Endometrial microvascular endothelial cells (primary cell): ENCODE measurements around the gene B3GAT1. TPM values are rescaled to one million over a fixed set of nuclear protein-coding genes. Genes with fewer than 3 reads are reported as not detected.
"Not testable (repeated sequence)": the region's sequence is repeated elsewhere in the genome, so short reads cannot be mapped to it uniquely, and the experiment has no call there.

Experiments
- in situ Hi-C: cut with HindIII; loops from 2 replicates; pipeline ENCODE4 v1.10.0; 2017; ENCODE audit warnings: low sequenced_read_pairs, low pct_unique_long_range_greater_than_20kb; ENCODE audit errors: inconsistent ontology term
- total RNA-seq: library from RNA; depleted of rRNA; stranded (reverse); fragments of >200 nt; gene quantifications from one replicate; pipeline ENCODE4 v1.2.3, GENCODE V29; 2015; ENCODE audit errors: inconsistent ontology term

The B3GAT1 gene
- total RNA-seq, 1 donor from 2014 or later: not detected

GRCh38 chr11:134349109-134349801, 62.8 kb downstream of the B3GAT1 start:
- in situ Hi-C loops: no loop called here

GRCh38 chr11:134347441-134347840, 64.6 kb downstream of the B3GAT1 start:
- in situ Hi-C loops: no loop called here

GRCh38 chr11:134346976-134347350, 65.1 kb downstream of the B3GAT1 start:
- in situ Hi-C loops: no loop called here

GRCh38 chr11:134346101-134346975, 65.7 kb downstream of the B3GAT1 start:
- in situ Hi-C loops: no loop called here

- in situ Hi-C loops: no loop called here
Observed at GRCh38 chr11:134345237-134345550, 66.8 kb downstream of the B3GAT1 start.

GRCh38 chr11:134344497-134345236, 67.4 kb downstream of the B3GAT1 start:
- in situ Hi-C loops: not testable (repeated sequence)

GRCh38 chr11:134343646-134344045, 68.4 kb downstream of the B3GAT1 start:
- in situ Hi-C loops: no loop called here

- in situ Hi-C loops: no loop called here
Observed at GRCh38 chr11:134342572-134343340, 69.3 kb downstream of the B3GAT1 start.

- in situ Hi-C loops: no loop called here
Observed at GRCh38 chr11:134341805-134342571, 70.1 kb downstream of the B3GAT1 start.

GRCh38 chr11:134340354-134340964, 71.6 kb downstream of the B3GAT1 start:
- in situ Hi-C loops: no loop called here

- in situ Hi-C loops: no loop called here
Observed at GRCh38 chr11:134339756-134340155, 72.3 kb downstream of the B3GAT1 start.

- in situ Hi-C loops: no loop called here
Observed at GRCh38 chr11:134338654-134339053, 73.4 kb downstream of the B3GAT1 start.

GRCh38 chr11:134338068-134338467, 74.0 kb downstream of the B3GAT1 start:
- in situ Hi-C loops: no loop called here

GRCh38 chr11:134337051-134337450, 75.0 kb downstream of the B3GAT1 start:
- in situ Hi-C loops: no loop called here

- in situ Hi-C loops: no loop called here
Observed at GRCh38 chr11:134334796-134335571, 77.1 kb downstream of the B3GAT1 start.

GRCh38 chr11:134333946-134334345, 78.1 kb downstream of the B3GAT1 start:
- in situ Hi-C loops: no loop called here

- in situ Hi-C loops: no loop called here
Observed at GRCh38 chr11:134333312-134333711, 78.7 kb downstream of the B3GAT1 start.
